Suprapubic skin (tissue), 4 donors: ENCODE results near the gene PEDS1. TPM values are rescaled to one million over a fixed set of nuclear protein-coding genes. Genes with fewer than 3 reads are reported as not detected.

Experiments used
- DNase-seq, 2 donors: peaks; one replicate each; pipeline ENCODE4 v3.0.0-alpha.2; 2019; ENCODE audit warnings: low spot score in 2 of 2
- H3K27ac ChIP-seq: fragments of 200-600 bp; sonication (generic); one replicate; pipeline ENCODE4 v1.5.1; 2019
- H3K27me3 ChIP-seq: fragments of 200-600 bp; sonication (generic); one replicate; pipeline ENCODE4 v1.5.1; 2019
- H3K36me3 ChIP-seq: fragments of 200-600 bp; sonication (generic); one replicate; pipeline ENCODE4 v1.5.1; 2019
- H3K4me1 ChIP-seq: fragments of 200-600 bp; sonication (generic); one replicate; pipeline ENCODE4 v1.5.1; 2019
- H3K4me3 ChIP-seq: fragments of 200-600 bp; sonication (generic); one replicate; pipeline ENCODE4 v1.5.1; 2019; ENCODE audit warnings: mild to moderate bottlenecking
- H3K9me3 ChIP-seq: fragments of 200-600 bp; sonication (generic); one replicate; pipeline ENCODE4 v1.5.1; 2019
- EP300 ChIP-seq: sonication (generic); formaldehyde crosslinking; IDR thresholded peaks from one replicate; pipeline ENCODE4 v1.6.1; 2017; ENCODE audit warnings: antibody characterized with exemption
- POLR2A ChIP-seq, 2 donors: fragments of 450-650 bp; IDR thresholded peaks; one replicate each; pipeline ENCODE4 v1.6.1; 2017; ENCODE audit warnings: antibody characterized with exemption in 2 of 2, mild to moderate bottlenecking in 2 of 2, moderate library complexity in 2 of 2
- POLR2AphosphoS5 ChIP-seq, 3 donors: sonication (generic); formaldehyde crosslinking; IDR thresholded peaks; one replicate each; pipeline ENCODE4 v1.6.1; 2017; ENCODE audit warnings: antibody characterized with exemption in 3 of 3
- WGBS: methylation state at CpG from one replicate; pipeline ENCODE4 v1.1.5; 2018; 5-methylcytosine and 5-hydroxymethylcytosine counted together
- total RNA-seq, 4 donors: library from RNA; depleted of rRNA; stranded (reverse); fragments of >200 nt; gene quantifications; one replicate each; pipeline ENCODE4 v1.1.0, GENCODE V29; 2016
- TF ChIP-seq, protein P1 (sequence below), 2 donors: fragments of 200-600 bp in 1 of 2; fragments of 450-650 bp in 1 of 2; sonication (generic) in 1 of 2; IDR thresholded peaks; one replicate each; pipeline ENCODE4 v1.5.1; 2016 to 2019; ENCODE audit warnings: antibody characterized with exemption in 2 of 2, mild to moderate bottlenecking in 1 of 2, moderate library complexity in 1 of 2

Gene PEDS1
- total RNA-seq, 4 donors from 2014 or later: 30.5 to 82.2 (median 57.3) TPM

GRCh38 chr20:50152394-50153152 is 950 bp downstream of the PEDS1 start:
- H3K27me3 ChIP-seq: no peaks in the 10 kb centered on the region
- no peaks in the 10 kb centered on the region for H3K9me3 ChIP-seq
- peaks cover 60% of the 10 kb centered on the region for H3K4me1 ChIP-seq
- TF ChIP-seq POLR2AphosphoS5 (IDR thresholded peaks at IDR 0.05) (no peak), POLR2A (IDR thresholded peaks at IDR 0.05) (no peak), EP300 (no peak)
- TF ChIP-seq, protein P1, sequence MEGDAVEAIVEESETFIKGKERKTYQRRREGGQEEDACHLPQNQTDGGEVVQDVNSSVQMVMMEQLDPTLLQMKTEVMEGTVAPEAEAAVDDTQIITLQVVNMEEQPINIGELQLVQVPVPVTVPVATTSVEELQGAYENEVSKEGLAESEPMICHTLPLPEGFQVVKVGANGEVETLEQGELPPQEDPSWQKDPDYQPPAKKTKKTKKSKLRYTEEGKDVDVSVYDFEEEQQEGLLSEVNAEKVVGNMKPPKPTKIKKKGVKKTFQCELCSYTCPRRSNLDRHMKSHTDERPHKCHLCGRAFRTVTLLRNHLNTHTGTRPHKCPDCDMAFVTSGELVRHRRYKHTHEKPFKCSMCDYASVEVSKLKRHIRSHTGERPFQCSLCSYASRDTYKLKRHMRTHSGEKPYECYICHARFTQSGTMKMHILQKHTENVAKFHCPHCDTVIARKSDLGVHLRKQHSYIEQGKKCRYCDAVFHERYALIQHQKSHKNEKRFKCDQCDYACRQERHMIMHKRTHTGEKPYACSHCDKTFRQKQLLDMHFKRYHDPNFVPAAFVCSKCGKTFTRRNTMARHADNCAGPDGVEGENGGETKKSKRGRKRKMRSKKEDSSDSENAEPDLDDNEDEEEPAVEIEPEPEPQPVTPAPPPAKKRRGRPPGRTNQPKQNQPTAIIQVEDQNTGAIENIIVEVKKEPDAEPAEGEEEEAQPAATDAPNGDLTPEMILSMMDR (IDR thresholded peaks at IDR 0.05): no peak
- H3K4me3 ChIP-seq: peak overlapping the region; percentile 82
- no peak for DNase-seq
- 7% methylated on average over 4 of the region's 4 CpGs for WGBS
- peak overlapping the region; percentile 96 for H3K27ac ChIP-seq
- H3K36me3 ChIP-seq: peaks cover 7% of the 10 kb centered on the region

- Histone ChIP-seq H3K4me1 (peaks cover 73% of the 10 kb centered on the region), H3K27me3 (no peaks in the 10 kb centered on the region), H3K36me3 (peaks cover 7% of the 10 kb centered on the region), H3K9me3 (no peaks in the 10 kb centered on the region), H3K27ac (peak overlapping the region; percentile 96), H3K4me3 (peak overlapping the region; percentile 82)
- TF ChIP-seq, protein P1 (IDR thresholded peaks at IDR 0.05): no peak
- no peak for TF ChIP-seq EP300
- TF ChIP-seq POLR2AphosphoS5 (IDR thresholded peaks at IDR 0.05): no peak
- TF ChIP-seq POLR2A (IDR thresholded peaks at IDR 0.05): no peak
- 82% methylated on average over 10 of the region's 10 CpGs for WGBS
- no peak for DNase-seq
Measured at GRCh38 chr20:50151034-50151743, 2.3 kb downstream of the PEDS1 start.

- WGBS: 43% methylated on average over 13 of the region's 16 CpGs
- H3K36me3 ChIP-seq: peaks cover 7% of the 10 kb centered on the region
- no peaks in the 10 kb centered on the region for H3K9me3 ChIP-seq
- TF ChIP-seq POLR2AphosphoS5 (IDR thresholded peaks at IDR 0.05) (no peak), EP300 (no peak), POLR2A (IDR thresholded peaks at IDR 0.05) (no peak)
- TF ChIP-seq, protein P1 (IDR thresholded peaks at IDR 0.05): no peak
- peaks cover 88% of the 10 kb centered on the region for H3K4me1 ChIP-seq
- H3K4me3 ChIP-seq: no peak overlapping the region
- no peaks in the 10 kb centered on the region for H3K27me3 ChIP-seq
- peak overlapping the region; percentile 96 for H3K27ac ChIP-seq
- no peak for DNase-seq
Measured at GRCh38 chr20:50149481-50150254, 3.9 kb downstream of the PEDS1 start.

DNA sequence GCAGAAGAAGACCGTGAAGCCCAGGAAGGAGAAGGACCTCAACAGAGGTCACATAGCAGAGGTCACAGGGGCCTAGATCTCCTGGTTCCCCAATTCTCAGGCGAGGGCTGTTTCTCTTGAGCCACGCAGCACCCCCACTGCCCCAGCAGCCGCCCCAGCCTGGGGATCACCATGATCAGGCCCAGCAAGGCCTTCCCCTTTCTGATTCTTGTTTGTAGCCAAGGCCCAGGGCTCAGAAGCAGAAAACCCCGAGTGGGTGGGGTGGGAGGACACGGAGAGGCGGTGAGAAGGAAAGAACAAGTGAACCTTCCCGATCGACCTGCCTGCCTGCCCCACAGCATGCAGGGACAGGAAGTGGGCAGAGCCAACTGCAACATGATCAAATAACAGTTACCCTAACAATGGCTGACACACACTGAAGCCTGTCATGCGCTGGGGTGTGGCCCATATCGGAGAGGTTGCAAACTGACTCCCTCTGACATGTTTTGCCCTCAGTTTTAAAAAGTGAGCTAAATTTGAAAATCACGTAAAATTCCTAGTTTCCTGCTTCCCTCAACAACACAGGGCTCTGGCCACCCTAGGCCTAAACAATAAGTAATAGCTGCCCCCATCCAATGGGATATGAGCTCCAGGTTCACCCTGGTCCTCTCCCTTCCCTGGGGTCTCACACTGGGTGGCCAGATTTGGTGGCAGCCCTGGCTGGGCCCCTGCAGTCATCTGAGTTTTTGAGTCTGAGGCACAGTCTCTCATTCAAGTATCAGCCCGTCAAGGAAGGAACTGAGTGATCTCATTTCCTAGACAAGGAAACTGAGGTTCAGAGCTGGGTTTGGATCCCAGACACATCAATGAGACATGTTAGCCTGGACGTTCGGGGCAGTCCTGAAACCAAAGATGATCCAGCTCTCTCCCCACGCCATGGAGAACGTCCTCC is 6.5 kb downstream of the PEDS1 start:
- Histone ChIP-seq H3K4me1 (peaks cover 97% of the 10 kb centered on the region), H3K27me3 (no peaks in the 10 kb centered on the region), H3K27ac (peak overlapping the region; percentile 82), H3K9me3 (no peaks in the 10 kb centered on the region), H3K36me3 (peaks cover 22% of the 10 kb centered on the region), H3K4me3 (peak overlapping the region; percentile 11)
- TF ChIP-seq POLR2AphosphoS5 (IDR thresholded peaks at IDR 0.05): peak in 2 of 3 donors; percentile 53 to 70
- TF ChIP-seq EP300: no peak
- 37% methylated on average over 13 of the region's 17 CpGs for WGBS
- DNase-seq: peak; percentile 83 to 85

GRCh38 chr20:50146214-50146613 is 7.3 kb downstream of the PEDS1 start:
- Histone ChIP-seq H3K27ac (peak overlapping the region; percentile 82), H3K9me3 (no peaks in the 10 kb centered on the region), H3K4me1 (peaks cover 97% of the 10 kb centered on the region), H3K4me3 (no peak overlapping the region), H3K36me3 (peaks cover 29% of the 10 kb centered on the region), H3K27me3 (no peaks in the 10 kb centered on the region)
- TF ChIP-seq POLR2A (IDR thresholded peaks at IDR 0.05) (no peak), EP300 (no peak), POLR2AphosphoS5 (IDR thresholded peaks at IDR 0.05) (no peak)
- TF ChIP-seq, protein P1 (IDR thresholded peaks at IDR 0.05): no peak
- WGBS: 87% methylated on average over 6 of the region's 6 CpGs
- no peak for DNase-seq
